ENCODE measurements around the gene VCP.
A peak's percentile ranks its signal among the peaks of the same experiment; 100 is the strongest.

Gene VCP

DNA sequence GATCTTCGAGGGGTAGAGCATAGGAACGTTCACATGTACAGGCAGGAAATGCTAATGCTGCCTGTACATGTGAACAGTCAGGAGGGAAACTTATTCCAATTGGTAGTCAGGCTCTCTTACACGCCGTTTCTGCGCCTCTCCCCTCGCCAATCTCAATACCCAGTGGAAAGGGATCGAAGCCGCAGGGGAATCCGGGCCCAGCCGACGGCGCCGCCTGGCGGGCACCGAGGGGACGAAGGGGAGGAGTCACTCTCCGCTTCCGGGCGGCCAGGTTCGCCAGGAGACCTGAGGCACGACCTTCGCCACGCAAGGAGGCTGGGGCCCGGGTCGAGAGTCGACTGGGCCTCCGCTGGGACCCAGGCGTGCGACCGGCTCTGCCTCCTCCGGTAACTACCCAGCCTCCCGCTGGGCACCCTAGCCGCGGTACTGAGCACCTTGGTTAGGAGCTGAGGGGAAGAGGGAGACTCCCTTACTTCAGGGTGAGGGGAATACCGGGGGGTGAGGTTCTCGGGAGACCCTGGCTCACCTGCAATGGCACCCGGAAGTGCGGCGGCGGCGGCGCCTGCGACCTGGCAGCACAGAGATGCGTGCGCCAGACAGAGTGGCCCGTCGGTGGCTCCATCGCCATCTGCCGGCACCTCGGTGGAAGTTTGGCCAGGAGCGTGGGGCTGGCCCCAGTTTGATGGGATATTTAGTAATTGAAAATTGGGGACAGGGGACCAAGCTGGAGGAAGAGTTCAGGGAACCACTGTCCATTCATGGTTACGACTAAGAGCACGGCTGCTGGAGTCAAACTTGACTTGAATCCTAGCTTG is 23.8 kb upstream of the VCP start, which contains the start of gene PIGO:
TSS of gene PIGO (minus strand) at position 557 of the 815 bp plus-strand sequence. CDS start 1,026 bp downstream, outside the sequence.
- peak within 1 kb of the TSS; percentile 91 for H3K4me3 ChIP-seq
- H3K27ac ChIP-seq: peak within 1 kb of the TSS; percentile 93
- H3K36me3 ChIP-seq (ENCODE audit: insufficient read depth, low read length): peaks cover 30% of the 10 kb centered on the region; the same call in 1 of the 2 replicates
- H3K9me3 ChIP-seq (ENCODE audit: low read depth, low read length): no peaks in the 10 kb centered on the region
- DNase-seq (ENCODE audit: low read depth, low spot score): no peak
- no peak for TF ChIP-seq FOXP2 (optimal IDR thresholded peaks at IDR 0.05; ENCODE audit: control extremely low read depth, extremely low read length, insufficient read depth)
- TF ChIP-seq POLR2AphosphoS5 (IDR thresholded peaks at IDR 0.05; ENCODE audit: borderline replicate concordance, low read depth, low read length): peak; percentile 73
- H3K9ac ChIP-seq (ENCODE audit: insufficient read length): peak within 1 kb of the TSS; percentile 94

DNA sequence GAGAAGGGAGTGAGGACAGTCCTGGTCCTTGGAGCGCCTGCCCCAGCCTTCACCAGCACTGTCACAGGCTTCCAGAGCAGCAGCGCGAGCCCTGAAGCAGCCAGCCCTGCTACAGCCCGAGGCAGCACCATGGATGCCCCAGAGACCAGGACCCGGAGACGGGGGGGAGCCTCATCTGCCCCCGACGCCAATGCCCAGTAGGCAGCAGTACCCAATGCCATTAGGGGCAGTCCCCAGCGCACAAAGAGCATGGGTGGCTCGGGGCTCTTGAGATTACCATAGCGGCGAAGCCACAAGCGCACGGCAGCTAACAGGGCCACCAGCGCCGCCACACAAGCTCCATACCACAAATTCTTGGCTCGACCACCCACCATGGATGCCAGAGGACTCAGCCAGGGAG is 19.1 kb upstream of the VCP start:
- no peak for TF ChIP-seq FOXP2 (optimal IDR thresholded peaks at IDR 0.05; ENCODE audit: control extremely low read depth, extremely low read length, insufficient read depth)
- DNase-seq (ENCODE audit: low read depth, low spot score): no peak
- Histone ChIP-seq H3K9me3 (ENCODE audit: low read depth, low read length) (no peaks in the 10 kb centered on the region), H3K27ac (no peak overlapping the region), H3K4me3 (no peak overlapping the region), H3K36me3 (ENCODE audit: insufficient read depth, low read length) (peaks cover 28% of the 10 kb centered on the region; the same call in 1 of the 2 replicates), H3K9ac (ENCODE audit: insufficient read length) (no peak overlapping the region)

DNA sequence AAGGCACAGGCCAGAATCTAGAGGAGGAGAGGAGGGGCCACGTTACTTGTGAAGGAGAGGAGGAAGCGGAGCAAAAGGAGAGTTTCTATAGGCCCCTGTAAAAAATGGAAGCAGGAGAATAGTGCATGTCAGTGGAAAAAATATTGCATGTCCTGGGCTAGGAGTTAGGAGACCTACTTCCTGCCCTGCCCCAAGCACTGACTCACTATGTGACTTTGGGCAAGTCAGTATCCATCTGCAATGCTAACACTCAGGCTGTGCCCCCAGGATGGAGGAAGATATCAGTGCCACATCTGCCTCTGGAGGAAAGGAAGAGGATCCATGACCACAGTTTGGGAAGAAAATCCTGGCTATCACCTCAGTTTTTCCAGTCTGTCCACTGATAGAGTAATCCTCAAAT is 17.0 kb upstream of the VCP start:
- Histone ChIP-seq H3K27ac (no peak overlapping the region), H3K4me3 (no peak overlapping the region), H3K9me3 (ENCODE audit: low read depth, low read length) (no peaks in the 10 kb centered on the region), H3K9ac (ENCODE audit: insufficient read length) (no peak overlapping the region), H3K36me3 (ENCODE audit: insufficient read depth, low read length) (peaks cover 28% of the 10 kb centered on the region; the same call in 1 of the 2 replicates)
- no peak for TF ChIP-seq FOXP2 (optimal IDR thresholded peaks at IDR 0.05; ENCODE audit: control extremely low read depth, extremely low read length, insufficient read depth)
- no peak for TF ChIP-seq EZH2 (IDR thresholded peaks at IDR 0.05)
- TF ChIP-seq POLR2AphosphoS5 (IDR thresholded peaks at IDR 0.05; ENCODE audit: borderline replicate concordance, low read depth, low read length): no peak
- DNase-seq (ENCODE audit: low read depth, low spot score): no peak

DNA sequence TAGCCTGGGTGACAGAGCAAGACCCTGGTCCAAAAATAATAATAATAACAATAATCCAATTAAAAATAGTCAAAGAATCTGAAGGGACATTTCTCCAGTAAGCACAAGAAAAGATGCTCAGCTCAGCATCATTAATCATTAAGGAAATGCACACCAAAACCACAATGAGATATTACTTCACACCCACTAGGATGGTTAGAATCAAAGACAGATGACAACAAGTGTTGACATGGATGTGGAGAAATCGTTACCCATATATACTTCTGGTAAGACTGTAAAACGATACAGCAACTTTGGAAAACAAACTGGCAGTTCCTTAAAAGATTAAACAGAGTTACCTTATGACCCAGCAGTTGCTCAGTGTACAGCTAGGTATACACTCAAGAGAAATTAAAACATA is 12.7 kb upstream of the VCP start:
- H3K36me3 ChIP-seq (ENCODE audit: insufficient read depth, low read length): peaks cover 11% of the 10 kb centered on the region; the same call in 1 of the 2 replicates
- H3K9ac ChIP-seq (ENCODE audit: insufficient read length): no peak overlapping the region
- TF ChIP-seq EZH2 (IDR thresholded peaks at IDR 0.05) (no peak), POLR2AphosphoS5 (IDR thresholded peaks at IDR 0.05; ENCODE audit: borderline replicate concordance, low read depth, low read length) (no peak), FOXP2 (optimal IDR thresholded peaks at IDR 0.05; ENCODE audit: control extremely low read depth, extremely low read length, insufficient read depth) (no peak)
- no peaks in the 10 kb centered on the region for H3K9me3 ChIP-seq (ENCODE audit: low read depth, low read length)
- H3K27ac ChIP-seq: no peak overlapping the region
- no peak for DNase-seq (ENCODE audit: low read depth, low spot score)
- no peak overlapping the region for H3K4me3 ChIP-seq

DNA sequence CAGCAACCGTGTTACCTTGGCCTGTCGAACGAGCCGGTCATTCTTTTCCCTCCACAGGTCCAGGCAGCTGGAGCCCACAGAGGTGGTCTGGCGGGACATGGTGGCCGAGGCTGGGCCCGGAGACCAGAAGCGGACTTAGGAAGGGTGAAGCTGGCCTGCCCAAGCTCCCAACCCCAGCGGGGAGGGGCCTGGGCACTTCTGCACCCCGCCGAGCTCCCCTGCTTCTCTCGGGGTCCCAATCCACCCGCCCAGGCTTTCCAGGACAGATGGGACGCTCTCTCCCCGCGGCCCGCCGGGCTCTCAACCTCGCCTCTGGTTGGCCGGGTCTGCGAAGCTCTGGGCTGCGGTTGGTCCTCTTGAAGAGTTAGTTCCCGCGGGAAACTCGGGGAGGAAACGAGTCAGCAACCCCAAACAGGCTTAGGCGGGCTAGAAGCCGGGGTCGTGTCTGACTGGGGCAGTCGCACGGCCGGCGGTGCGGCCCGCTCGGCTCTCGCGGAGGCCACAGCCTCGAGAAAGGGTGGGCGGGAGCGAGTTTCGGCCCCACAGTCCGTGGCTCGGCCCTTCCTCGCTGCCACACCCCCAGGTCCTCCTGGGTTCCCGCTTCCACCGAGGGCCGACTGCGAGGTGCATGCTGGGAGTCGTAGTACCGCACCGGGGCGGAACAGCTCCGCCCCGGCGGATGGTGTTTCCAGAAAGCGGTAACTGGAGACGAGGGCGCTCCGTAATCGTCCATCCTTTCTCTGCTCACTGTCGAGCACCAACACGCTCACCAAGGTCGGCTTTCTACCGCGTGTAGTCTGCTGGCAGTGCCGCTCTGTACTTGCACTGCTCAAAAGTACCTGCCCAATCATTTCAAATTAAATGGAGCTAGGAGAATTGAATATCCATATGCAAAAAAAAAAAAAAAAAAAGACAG is 7.3 kb upstream of the VCP start, which contains the start of gene FANCG:
TSS of gene FANCG (minus strand) at position 517 of the 916 bp plus-strand sequence. CDS start at position 99, 418 bp downstream.
- Histone ChIP-seq H3K27ac (peak within 1 kb of the TSS; percentile 80), H3K9me3 (ENCODE audit: low read depth, low read length) (no peaks in the 10 kb centered on the region)
- DNase-seq (ENCODE audit: low read depth, low spot score): peak; percentile 62

DNA sequence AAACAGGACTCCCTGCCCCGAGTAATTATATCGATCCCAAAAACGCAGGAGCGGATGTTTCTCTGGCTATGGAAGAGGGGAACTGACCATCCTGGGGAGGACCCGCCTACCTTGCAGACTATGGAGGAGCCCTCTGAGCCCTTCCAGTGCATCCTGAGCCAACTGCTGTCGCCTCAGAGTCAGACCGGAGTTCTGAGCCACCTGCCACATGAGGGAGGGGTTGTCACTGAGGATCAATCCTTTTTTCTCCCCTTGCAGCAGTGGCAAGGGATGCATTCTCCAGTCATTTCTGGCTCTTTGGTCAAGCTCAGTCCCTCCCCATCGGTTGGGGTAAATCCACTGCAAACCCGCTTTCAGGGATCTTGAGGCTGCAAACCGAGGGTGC is 6.6 kb upstream of the VCP start:
- TF ChIP-seq FOXP2 (optimal IDR thresholded peaks at IDR 0.05; ENCODE audit: control extremely low read depth, extremely low read length, insufficient read depth): no peak
- TF ChIP-seq POLR2AphosphoS5 (IDR thresholded peaks at IDR 0.05; ENCODE audit: borderline replicate concordance, low read depth, low read length): no peak
- TF ChIP-seq EZH2 (IDR thresholded peaks at IDR 0.05): no peak
- no peak for DNase-seq (ENCODE audit: low read depth, low spot score)
- H3K9ac ChIP-seq (ENCODE audit: insufficient read length): peak overlapping the region; percentile 93
- H3K27ac ChIP-seq: no peak overlapping the region
- H3K4me3 ChIP-seq: peak overlapping the region; percentile 99
- H3K9me3 ChIP-seq (ENCODE audit: low read depth, low read length): no peaks in the 10 kb centered on the region
- peaks cover 30% of the 10 kb centered on the region; the same call in 1 of the 2 replicates for H3K36me3 ChIP-seq (ENCODE audit: insufficient read depth, low read length)

More for the DNA sequence above, 7.3 kb upstream of the VCP start, which contains the start of gene FANCG:
- TF ChIP-seq POLR2AphosphoS5 (IDR thresholded peaks at IDR 0.05; ENCODE audit: borderline replicate concordance, low read depth, low read length) (peak; percentile 73; the same call in 1 of the 2 replicates), FOXP2 (optimal IDR thresholded peaks at IDR 0.05; ENCODE audit: control extremely low read depth, extremely low read length, insufficient read depth) (no peak), EZH2 (IDR thresholded peaks at IDR 0.05) (no peak)
- peak within 1 kb of the TSS; percentile 99 for H3K4me3 ChIP-seq
- H3K36me3 ChIP-seq (ENCODE audit: insufficient read depth, low read length): peaks cover 23% of the 10 kb centered on the region; the same call in 1 of the 2 replicates
- H3K9ac ChIP-seq (ENCODE audit: insufficient read length): peak within 1 kb of the TSS; percentile 93

DNA sequence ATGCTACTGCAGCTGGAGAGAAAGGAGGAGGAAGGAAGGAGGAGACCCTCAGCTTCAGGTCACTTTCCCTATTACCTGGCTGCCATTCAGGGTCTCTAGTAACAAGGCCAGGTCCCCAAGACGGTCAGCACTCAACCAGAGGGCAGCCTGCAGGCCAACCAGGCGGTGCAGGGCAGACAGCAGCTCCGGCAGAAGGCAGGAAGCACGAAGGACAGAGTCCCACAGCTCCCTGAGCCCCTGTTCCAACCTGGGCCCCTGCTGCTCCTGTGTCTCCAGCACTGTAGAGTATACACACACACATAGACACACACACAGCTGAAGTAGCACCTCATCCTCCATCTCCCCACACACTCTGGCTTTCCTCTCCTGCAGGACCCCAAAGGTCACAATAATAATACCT is 5.6 kb upstream of the VCP start:
- H3K4me3 ChIP-seq: peak overlapping the region; percentile 99
- no peaks in the 10 kb centered on the region for H3K9me3 ChIP-seq (ENCODE audit: low read depth, low read length)
- no peak overlapping the region for H3K27ac ChIP-seq
- H3K9ac ChIP-seq (ENCODE audit: insufficient read length): peak overlapping the region; percentile 93
- peaks cover 38% of the 10 kb centered on the region for H3K36me3 ChIP-seq (ENCODE audit: insufficient read depth, low read length)
- no peak for TF ChIP-seq EZH2 (IDR thresholded peaks at IDR 0.05)
- no peak for TF ChIP-seq FOXP2 (optimal IDR thresholded peaks at IDR 0.05; ENCODE audit: control extremely low read depth, extremely low read length, insufficient read depth)
- no peak for TF ChIP-seq POLR2AphosphoS5 (IDR thresholded peaks at IDR 0.05; ENCODE audit: borderline replicate concordance, low read depth, low read length)
- DNase-seq (ENCODE audit: low read depth, low spot score): no peak

DNA sequence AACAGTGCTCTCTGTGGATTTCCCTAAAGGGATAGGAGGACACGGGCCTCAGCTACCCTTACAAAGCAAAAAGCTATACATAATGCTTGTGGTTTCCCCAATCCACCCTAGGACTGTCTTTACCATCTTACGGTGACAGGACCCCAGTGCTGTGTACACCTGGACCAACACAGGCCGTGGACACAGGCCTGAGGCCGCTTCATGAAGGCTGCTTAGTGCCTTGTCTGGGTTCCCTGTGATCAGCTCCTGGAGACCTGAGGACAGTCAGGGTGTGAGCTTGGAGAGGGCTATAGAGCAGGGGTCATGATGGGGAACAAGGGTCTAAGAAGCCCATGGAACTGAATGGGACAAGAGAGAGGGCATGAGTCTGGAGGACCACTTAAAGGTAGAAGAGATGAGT is 4.4 kb upstream of the VCP start:
- no peak overlapping the region for H3K27ac ChIP-seq
- no peak overlapping the region for H3K4me3 ChIP-seq
- H3K9ac ChIP-seq (ENCODE audit: insufficient read length): no peak overlapping the region
- DNase-seq (ENCODE audit: low read depth, low spot score): no peak
- H3K36me3 ChIP-seq (ENCODE audit: insufficient read depth, low read length): peaks cover 38% of the 10 kb centered on the region
- TF ChIP-seq POLR2AphosphoS5 (IDR thresholded peaks at IDR 0.05; ENCODE audit: borderline replicate concordance, low read depth, low read length) (no peak), EZH2 (IDR thresholded peaks at IDR 0.05) (no peak), FOXP2 (optimal IDR thresholded peaks at IDR 0.05; ENCODE audit: control extremely low read depth, extremely low read length, insufficient read depth) (no peak)
- H3K9me3 ChIP-seq (ENCODE audit: low read depth, low read length): no peaks in the 10 kb centered on the region
